Activated CD4-positive, CD25-positive, alpha-beta regulatory T cell treated with anti-CD3 and anti-CD28 coated beads, Interleukin-2, amount 50 U/mL, for 72 hours (primary cell): ENCODE measurements around the gene THBS3.
"Not testable (repeated sequence)": the region's sequence is repeated elsewhere in the genome, so short reads cannot be mapped to it uniquely, and the experiment has no call there.

Source experiments
- DNase-seq: peaks from one replicate; pipeline ENCODE4 v3.0.0; 2021

Gene THBS3

DNA sequence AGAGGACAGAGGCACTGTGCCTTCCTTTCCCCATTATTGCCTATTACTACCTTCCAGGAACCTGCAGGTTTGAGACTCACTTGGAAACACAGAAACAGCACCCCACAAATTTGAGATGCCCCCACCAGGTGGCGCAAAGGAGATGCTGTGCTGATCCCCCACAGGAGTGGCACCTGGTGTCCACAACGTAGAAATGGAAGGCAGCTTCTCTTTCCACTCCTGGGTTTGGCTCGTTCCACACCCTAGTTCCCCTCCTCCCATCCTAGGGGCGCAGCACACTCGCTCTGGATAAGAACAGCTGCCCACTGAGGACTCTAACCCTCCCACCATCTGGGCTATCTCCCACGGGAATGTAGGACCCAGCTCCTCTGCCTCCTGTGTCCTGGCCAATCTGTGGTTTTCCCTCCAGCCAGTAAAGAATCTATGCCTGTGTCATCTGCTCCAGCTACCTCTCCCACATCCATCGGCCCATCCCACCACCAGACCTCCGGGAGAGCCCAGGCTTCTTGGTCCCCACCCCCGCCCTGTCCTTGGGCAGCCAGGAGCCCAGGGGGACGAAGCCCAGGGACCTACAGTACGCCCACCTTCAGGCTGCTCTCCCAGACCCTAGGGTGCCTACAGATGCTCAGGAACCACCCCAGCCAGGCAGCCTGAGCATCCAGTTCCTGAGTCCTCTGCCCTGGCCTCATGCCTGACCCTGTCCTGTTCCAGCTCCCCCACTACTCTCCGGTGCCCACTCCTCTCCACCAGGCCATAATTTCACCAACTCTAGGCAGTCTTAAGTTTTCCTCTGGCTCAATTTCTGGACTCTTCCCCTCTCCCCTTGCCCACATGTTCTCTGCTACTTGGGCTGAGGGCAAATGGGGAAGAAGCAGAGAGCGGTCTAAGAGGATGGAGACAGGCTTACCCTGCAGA, 549 bp downstream of the THBS3 start:
- DNase-seq, result peak; percentile 87

DNA sequence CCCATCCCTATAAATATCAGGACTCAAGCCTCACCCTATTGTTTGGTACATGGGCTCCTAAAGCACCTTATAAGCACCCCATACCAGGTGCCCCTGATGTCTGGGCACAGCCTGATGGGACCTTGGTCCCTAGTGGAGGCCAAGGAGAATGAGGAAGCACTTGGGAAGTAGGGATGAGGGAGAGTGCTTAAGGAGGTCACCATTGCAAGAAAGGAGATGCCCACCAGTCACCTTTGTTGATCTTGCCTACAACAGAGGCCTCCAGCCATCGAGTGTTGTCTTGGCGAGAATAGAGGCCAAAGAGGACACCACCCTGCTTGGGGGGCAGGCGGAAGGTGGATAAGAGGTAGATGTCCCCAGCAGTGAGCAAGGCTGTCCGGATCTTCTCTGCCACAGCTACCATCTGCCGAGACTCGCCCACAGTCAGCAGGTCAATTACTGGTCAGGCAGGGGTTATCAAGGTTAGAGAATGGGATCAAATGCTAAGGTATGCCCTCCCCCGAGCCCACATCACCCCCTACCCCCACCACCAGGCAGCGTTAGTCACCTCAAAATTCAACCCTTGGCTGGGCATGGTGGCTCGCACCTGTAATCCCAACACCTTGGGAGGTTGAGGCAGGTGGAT, 1.6 kb downstream of the THBS3 start:
- DNase-seq, result no peak

DNA sequence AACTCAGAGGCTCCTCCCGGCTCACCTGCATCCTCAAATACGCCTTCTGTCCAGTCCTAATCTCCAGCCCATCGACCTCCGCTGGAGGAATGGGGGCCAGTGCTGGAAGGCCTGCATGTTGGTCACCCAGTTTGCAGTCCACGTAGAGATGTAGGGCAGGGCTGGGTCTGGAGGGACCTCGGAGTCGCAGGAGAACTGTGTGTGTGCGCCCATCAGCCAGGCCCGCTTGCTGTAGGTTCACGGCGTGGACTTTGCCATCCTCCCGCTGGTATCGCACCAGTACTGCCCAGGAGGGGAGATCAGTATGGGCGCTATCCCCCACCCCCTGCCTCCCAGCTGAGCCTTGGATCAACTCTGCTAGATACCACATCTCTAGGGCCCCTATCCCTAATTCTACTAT, 2.7 kb downstream of the THBS3 start:
- DNase-seq, result no peak

DNA sequence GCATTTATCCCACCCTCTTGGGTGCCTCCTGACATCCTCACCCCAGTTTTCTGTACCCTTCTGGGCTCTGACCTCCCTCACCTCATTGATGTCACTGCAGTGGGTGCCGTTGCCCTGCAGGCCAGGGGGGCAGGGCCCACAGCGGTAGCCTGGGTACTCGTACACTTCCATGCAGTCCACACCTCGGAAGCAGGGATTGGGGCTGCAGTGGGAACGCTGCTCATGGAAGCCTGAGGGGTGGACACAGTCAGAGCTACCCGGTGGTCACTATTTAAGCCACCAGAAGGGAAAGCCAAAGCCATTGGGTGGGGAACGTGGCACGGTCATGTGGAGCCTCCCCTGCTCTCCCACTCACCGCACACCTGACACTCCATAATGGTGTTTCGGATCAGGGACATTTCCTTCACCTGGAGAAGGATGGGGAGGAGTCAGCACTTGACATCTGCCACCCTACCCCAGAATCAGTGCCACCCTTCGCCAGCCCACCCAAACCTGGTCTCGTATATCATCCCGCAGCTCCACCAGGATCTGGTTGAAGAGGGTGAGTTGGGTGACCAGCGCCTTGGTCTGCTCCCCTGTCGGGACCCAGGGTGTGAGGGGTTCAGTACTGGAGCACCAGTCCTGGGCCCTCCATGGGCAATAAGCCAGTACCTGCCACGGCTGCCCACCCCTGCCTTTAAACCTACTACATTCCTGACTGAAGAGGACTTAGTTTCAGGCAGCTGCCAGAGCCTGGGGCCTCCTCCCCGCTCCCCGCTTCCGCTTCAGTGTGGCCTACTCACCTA, 4.8 kb downstream of the THBS3 start:
- no peak for DNase-seq

DNA sequence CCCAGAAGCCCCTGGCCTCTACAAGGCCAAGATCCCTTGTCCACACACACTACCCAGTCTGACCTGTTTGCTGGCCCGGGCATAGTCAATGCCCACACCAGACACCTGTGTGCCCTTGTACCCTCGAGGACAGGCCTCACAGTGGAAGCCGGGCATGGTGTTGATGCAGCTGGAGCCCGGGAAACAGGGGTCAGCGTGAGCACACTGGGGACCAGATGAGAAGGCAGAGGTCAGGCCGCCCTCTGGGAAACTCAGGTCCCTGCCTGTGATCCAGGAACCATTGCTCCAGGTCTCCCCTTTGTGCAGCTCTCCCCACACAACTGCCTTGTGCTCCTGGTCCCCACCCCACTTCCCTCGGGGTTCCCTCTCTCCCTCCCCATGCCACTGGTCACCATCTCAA, 5.5 kb downstream of the THBS3 start:
- DNase-seq, result no peak

DNA sequence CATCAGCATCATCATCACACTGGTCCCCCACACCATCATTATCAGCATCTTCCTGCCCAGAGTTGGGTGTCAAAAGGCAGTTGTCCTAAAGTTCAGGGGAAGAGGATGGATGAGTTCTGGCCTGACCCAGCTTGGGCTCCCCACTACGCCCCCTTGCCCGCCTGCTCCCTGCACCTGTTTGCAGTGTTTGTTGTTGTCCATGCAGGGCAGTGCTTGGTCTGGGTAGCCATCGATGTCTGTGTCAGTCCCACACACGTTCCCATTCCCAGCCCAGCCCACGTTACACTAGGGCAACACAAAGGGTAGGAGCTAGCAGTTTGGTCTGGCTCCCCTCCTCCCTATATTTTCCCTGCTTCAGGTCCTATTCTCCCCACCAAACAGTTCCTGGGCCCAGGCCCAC, 6.8 kb downstream of the THBS3 start:
- no peak for DNase-seq

DNA sequence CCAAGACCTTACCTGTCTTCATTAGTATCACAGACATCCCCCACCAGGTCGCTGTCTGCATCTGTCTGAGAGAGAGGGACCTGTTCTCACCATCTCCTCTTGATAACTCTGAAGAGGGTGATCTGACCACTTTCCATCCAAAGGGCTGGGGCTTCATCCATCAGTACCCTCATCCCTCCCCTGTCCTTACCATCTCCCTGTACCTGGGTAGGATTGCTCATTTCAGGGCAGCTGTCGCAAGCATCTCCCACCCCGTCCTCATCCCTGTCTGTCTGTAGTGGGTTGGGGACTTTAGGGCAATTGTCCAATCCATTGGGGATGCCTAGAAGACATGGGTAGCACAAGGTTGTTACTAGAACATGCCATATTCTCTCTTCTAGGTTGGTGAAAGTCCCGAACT, 7.9 kb downstream of the THBS3 start:
- no peak for DNase-seq

DNA sequence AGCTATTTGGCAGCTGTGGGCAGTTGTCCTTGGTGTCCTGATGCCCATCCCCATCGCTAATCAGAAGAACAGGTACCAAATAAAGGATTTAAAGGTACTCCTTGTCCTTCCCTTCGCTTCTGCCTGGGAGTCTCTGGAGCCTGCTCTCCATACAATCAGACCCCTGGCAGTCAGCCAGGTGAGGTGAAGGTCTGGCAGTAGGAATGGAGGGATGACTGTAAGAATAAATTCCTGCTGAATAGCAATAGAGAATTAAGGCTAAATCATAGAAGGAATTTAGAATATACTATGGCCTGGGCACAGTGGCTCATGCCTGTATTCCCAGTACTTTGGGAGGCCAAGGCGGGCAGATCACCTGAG, 9.2 kb downstream of the THBS3 start:
- no peak for DNase-seq

DNA sequence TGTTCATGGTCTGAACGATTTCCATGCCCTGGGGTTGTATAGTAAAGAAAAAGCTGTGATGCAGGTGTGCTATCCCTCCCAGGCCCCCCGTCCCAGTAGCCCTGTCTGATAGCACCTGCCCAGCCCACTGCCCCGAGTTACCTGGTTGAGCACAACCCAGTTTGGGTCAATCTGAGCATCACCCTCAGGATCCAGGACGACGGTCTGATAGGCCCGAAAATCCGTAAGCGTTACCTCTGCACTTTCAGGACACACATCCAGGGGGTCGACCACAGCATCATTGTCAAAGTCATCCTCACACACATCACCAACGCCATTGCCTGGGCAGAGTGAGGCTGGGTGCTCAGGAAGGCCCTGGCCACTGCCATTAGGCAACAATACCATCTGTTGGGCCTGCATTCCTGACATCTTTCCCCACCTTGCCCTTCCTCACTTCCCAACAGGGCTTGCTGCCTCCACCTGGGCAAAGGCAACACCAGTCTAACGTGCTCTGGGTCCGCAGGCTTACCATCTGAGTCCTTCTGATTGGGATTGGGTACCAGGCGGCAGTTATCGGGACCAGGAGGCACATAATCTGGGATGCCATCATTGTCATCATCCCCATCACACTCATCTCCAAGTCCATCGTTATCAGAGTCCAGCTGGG, 9.7 kb downstream of the THBS3 start:
- no peak for DNase-seq

DNA sequence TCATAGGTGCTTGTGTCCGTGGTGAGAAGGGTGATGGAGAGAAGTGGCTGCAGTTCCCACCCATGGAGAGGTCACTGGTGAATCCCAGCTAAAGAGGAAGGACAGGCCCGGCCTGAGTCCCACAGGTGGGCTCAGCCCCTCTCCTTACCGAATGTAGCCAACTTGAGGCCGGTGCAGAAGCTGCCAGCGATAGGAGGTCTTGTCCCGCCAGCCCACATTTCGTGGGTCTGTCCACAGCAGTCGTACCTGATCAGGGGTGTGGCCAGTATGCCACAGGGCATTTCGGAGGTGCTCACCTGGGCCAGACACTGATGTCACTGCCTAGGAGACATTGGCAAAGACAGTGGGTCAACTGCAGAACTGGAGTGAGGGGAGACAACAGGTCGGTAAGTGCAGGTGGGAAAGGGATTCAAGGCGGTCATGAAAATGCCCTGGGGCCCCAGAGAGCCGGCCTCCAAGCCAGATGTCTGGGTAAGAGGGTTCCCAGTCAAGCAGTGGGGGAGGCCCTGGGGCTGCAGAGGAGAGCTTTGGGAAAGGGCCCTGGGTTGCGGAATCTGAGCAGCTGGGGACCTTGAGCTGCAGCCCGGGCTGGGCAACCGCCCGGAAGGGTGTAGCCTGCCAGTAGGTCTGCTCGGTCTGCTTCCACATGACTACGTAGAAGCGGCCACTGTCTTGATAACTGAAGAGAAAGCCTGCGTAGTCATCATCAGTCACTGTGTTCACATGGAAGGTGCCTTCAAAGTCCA, 10.6 kb downstream of the THBS3 start:
- no peak for DNase-seq

DNA sequence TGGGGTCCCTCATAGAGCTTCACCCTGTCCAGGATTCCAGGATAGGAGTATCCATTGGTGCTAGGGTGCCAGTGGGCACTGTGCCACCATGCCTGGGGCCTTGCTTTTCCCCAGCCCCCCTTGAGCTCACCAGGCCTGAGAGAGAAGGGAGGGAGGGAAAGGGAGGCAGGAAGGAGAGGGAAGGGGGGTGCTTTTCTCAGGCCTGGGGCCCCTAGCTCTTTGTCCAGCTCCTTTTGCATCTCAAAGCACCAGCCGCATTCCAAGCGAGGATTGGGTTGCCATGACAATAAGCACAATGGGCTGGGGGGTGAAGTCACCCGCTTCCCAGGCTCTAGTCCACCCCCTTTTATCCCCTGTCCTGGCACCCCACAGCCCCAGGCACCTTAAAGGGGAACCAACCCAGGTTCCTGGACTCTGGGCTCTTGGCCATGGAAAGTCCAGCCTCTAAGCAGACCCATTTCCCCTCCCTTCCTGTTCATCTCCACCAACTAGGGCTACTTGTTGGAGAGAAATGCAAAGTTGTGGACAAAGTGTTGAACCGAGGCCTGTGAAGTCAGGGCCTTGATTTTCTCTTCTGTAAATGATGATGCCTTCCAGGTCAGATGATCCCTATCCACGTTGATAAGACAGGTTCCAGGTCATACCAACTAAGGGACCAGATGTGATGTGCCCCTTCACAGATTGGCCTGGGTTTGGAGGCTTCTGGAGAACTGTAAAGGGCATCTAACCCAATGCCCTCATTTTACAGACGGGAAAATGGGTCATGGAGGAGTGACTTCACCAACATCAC, 11.4 kb downstream of the THBS3 start:
- no peak for DNase-seq

DNA sequence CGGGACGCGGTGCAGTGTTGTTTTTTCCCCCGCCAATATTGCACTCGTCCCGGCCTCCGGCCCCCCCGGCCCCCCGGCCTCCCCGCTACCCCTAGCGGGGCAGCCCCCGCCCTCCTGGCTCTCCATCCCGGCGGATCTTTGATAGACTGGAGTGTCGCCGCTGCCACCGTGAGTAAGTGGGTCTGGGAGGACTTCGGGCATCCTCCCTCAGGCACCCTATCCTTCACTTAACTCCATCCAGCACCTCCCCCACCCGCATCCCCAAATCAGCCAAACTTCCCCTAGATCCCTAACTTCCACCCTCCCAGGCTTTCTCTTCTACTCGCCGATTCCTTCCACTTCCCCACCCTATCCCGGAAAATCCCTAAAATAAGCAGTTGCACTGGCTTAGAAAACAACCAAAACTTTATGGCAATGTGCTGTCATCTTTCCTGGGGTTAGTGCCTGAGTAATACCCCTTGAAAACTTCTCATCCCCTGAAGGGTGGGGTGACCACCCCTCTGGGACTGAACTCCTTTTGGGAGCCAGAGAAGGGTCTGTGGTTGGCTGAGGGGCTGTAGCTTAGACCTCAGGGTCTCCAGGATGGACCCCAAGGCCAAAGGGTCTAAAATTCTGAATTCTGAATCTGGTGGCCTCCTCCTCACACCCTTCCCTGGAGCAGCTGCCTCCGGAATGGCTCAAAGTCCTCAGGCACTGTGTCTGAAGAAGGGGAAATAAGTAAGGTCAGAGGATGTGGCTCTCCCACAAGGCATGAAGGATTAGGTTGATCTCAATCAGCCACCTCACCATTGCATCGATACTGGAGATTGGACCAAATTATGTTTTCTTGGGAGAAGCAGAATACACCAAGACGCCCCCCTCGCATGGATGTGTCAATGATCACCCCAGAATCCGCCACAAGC, 12.2 kb downstream of the THBS3 start:
- DNase-seq, result no peak

DNA sequence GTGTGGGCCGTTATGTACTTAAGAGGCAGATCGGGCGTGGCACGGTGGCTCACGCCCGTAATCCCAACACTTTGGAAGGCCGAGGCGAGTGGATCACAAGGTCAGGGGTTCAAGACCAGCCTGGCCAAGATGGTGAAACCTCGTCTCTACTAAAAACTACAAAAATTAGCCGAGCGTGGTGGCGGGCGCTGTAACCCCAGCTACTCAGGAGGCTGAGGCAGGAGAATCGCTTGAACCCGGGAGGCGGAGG, 13.8 kb downstream of the THBS3 start:
- DNase-seq, result not testable (repeated sequence)

DNA sequence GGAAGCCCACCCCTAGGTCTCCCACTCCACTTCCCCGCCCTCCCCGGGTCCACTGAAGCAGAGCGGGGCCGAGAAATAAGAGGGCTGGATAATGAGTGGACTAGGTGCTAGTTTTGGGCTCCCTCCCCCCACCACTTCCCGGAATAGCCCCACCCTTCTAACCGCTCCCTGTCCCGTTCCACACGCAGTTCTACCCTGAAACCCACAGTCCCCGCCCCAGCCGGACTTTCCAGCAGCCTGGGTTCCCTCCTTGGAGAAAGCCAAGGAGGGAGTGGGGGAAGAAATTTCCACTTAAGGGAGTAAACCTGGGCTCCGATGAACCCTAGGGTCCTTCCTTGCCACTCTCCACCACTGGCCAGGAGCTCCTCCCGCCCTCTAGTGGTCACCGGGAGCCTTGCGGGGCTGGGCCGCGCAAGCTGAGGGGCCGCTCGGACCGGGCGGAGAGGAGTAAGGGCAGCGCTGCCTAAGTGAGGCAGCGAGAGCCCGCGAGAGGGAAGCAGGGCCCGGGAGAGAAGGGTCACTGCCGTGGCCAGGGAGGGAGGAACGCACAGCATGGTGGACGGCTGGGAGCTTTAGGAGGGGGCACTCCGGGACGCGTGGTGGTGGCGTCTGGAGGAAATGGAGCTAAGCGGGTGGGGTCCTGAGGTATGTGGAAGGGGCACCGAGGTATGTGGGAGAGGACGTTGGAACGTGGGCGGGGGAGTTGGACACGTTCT, 14.3 kb downstream of the THBS3 start:
- peak; percentile 86 for DNase-seq

DNA sequence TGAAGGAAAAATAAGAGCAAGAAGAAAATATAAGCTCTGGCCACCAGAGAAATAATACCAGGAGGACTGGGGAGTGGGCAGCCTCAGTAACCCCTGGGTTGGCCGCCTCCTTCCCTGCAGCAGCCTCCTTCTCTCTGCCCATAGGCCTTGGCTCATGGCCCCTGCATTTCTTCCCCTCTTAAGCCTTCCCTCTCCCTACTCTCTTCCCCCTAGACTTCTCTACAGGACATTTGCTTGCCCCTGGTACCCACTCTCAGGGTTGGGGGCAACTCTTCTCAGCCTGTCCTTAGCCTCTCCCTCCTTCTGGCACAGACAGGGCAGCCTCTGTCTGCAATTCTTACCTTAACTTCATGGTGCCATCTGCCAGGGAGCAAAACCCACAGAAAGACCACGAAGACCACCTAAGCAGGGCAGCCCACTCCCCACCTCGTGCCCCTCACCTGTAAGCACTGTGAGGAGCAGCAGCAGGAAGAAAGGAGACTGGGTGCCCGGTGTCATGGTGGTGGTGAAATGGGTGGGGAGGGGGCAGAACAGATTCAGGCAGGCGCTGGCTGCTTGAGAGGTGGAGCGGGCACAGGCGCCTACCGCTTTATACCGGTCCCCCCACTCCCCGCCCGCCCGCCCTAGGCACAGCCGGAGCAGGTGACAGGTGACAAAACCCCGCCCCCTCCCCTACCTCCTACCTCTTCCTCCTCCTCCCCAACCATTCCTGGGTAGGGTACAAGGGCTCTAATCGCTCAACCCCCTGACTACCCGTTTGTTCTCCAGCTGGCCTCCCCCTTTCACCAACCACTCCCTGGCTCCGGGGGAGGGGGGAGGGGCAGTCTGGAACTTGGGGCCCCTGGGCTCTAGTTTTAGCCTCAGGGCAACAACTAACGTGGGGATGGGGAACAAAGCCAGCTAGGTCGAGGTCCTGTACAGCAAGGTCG, 15.1 kb downstream of the THBS3 start:
- peak; percentile 48 for DNase-seq

DNA sequence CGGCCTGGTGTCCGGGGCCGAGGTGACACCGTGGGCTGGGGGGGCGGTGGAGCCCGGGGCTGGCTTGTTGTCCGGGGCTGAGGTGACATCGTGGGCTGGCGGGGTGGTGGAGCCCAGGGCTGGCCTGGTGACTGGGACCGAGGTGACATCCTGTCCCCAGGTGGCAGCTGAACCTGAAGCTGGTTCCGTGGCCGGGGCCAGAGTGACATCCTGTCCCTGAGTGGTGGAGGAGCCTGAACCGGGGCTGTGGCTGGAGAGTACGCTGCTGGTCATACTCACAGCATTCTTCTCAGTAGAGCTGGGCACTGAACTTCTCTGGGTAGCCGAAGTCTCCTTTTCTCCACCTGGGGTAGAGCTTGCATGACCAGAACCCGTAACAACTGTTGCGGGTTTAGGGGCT, 15.8 kb downstream of the THBS3 start:
- DNase-seq, result no peak

DNA sequence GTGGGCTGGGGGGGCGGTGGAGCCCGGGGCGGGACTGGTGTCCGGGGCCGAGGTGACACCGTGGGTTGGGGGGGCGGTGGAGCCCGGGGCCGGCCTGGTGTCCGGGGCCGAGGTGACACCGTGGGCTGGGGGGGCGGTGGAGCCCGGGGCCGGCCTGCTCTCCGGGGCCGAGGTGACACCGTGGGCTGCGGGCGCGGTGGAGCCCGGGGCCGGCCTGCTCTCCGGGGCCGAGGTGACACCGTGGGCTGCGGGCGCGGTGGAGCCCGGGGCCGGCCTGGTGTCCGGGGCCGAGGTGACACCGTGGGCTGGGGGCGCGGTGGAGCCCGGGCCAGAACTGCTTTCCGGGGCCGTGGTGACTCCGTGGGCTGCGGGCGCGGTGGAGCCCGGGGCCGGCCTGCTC, 17.8 kb downstream of the THBS3 start:
- DNase-seq, result not testable (repeated sequence)

DNA sequence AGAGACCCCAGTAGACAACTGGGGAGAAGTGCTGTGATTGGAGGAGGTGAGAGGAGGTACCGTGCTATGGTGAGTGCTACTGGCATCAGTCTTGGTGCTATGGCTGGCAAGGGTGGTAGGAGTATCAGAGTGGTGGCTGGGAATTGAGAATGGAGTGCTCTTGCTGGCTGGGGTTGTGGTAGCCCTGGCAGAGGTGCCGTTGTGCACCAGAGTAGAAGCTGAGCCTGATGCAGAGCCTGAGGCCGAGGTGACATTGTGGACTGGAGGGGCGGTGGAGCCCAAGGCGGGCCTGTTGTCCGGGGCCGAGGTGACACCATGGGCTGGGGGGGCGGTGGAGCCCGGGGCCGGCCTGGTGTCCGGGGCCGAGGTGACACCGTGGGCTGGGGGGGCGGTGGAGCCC, 19.4 kb downstream of the THBS3 start:
- no peak for DNase-seq

DNA sequence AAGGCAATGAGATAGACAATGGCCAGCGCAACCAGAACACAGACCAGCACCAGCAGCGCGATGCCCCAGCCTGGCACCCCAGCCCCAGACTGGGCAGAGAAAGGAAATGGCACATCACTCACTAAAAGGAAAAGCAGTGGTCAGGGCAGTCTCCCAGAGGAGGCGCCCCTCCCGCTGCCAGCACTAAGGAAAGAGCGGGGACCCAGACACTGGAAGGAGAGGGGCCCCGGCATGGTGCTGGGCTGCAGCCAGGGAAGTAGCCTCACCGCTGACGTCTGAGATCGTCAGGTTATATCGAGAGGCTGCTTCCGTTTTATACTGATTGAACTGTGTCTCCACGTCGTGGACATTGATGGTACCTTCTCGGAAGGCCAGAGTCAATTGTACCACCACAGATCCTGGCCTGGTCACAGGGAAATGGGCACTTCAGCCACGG, 20.2 kb downstream of the THBS3 start:
- no peak for DNase-seq
